T-helper 1 cell treated with Interleukin-12 subunit alpha and Interleukin-12 subunit beta and Interleukin-4 antibody, amounts not matched to agents 30 ng/mL and 1 ng/mL, for 36 hours (primary cell): Measurements from ENCODE around the gene COTL1. TPM values are rescaled to one million over a fixed set of nuclear protein-coding genes. Genes with fewer than 3 reads are reported as not detected.

Experiments
- intact Hi-C: fragments of 100-400 bp; cut with micrococcal nuclease; formaldehyde crosslinking; loops from one replicate; pipeline ENCODE4 v1.15.1; 2024
- total RNA-seq: library from RNA; stranded (reverse); gene quantifications from 2 replicates; pipeline ENCODE4 v1.2.3, GENCODE V29; 2022

COTL1 gene
- total RNA-seq, 1 donor from 2014 or later: 777 TPM

DNA sequence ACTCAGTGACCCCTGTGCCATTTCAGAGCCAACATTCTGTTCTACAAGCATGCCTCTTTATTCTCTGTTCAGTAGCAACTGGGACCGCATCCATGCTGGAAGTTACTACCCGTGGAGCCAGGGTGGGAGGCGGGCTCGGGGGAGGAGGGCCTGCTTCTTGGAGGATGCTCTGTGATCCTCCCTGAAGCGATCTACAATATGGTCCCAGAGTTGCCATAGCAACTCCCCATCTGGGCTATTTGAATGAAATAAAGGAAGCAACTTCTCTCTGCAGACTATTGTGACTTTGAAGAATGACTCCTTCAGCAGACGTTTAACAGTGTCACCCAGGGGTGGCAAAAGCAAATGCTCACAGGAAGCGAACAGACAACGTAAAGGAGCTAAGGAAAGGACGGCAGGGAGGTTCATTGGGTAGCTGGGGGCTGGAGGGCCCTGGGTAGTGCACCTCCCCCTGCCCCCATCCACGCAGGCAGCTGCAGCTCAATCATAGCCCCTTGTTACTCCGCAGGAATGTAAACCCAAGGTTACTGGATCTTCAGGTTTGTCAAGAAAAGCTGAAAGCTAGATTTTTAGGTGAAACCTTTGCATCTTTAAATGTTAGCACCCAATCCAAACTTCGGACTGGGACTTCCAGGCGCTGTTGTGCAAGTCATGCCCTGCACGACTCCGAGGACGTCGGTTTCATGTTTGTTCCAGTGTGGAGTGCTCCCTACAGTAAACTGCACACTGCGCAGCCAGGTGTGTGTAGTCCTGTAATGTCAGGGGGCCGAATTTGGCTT is 62.3 kb downstream of the COTL1 start:
- intact Hi-C loops: loop anchor here (2.0 kb wide), 1 partner anchor 171 kb away; no protein-coding TSS in a partner anchor

DNA sequence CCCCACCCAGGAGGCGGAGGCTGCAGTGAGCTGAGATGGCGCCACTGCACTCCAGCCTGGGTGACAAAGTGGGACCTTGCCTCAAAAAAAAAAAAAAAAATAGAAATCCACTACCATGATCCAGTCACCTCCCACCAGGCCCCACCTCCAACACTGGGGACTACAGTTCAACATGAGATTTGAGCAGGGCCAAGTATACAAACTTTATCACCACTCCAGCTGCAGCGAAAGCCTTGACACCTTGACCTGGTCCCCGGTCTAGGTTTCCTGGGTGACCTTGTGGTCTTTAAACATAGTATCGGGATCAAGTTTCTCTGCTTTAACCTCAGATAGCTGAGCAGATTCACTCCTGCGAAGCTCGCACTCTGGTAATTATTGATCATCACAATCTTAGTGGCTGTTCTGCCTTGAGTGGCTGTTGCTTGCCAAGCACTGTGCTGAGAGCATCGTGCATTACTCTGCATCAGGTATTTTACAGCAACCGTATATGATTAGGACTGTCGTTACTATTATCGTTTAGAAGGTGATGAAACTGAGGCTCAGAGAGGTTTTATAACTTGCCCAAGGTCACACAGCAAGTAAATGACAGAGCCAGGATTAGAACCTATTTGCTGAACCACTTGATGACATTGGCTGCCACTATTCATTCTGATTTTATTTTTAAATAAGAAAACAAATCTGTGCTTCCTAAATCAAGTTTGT is 63.1 kb downstream of the COTL1 start:
- intact Hi-C loops: loop anchor here (1.0 to 5.0 kb wide), 6 partner anchors 8 to 473 kb away; partner anchors contain the start of gene KIAA0513

DNA sequence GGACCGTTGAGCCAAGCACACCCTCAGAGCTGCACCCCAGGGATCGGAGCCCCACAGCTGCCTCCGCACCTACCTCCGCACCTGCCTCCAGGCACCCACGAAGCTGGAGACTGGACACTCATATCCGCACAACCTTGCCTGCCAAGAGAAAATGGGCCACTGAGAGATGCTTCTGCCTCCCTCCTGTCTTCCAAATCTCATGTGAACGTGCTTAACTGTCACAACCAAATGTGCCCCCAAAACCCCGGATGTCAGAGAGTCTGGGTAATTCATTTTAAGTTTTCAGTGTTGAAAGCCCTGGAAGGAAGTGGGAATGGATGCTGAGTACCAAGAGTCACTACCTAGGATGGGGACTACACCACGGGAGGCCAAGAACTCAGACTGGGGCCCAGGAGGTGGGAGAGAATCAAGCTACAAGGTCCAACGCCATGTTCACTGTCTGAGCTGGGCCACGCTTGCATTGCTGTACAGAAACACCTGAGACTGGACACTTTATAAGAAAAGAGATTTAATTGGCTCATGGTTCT is 63.9 kb downstream of the COTL1 start:
- intact Hi-C loops: loop anchor here (1.0 to 5.0 kb wide), 8 partner anchors 8 to 473 kb away; partner anchors contain the start of genes COTL1 and KIAA0513

DNA sequence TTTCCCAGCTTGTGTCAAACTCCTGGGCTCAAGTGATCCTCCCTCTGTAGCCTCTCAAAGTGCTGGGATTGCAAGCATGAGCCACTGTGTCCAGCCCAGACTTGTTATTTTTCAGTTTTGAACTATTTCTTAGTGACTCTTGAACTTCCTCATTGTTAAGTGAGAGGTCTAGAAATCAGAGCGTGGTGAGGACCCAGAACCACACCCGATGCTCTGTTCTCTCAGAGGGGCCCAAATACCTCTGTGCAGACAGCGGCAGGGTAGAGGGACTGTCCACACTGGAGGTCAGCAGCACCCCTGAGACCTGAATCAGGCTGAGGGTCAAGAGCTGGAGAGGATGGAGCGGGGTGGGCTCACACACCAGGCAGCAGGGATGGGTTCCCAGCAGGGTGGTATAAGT is 65.7 kb downstream of the COTL1 start:
- intact Hi-C loops: loop anchor here (5.0 kb wide), 1 partner anchor 475 kb away; the partner anchor contains the start of gene KIAA0513

DNA sequence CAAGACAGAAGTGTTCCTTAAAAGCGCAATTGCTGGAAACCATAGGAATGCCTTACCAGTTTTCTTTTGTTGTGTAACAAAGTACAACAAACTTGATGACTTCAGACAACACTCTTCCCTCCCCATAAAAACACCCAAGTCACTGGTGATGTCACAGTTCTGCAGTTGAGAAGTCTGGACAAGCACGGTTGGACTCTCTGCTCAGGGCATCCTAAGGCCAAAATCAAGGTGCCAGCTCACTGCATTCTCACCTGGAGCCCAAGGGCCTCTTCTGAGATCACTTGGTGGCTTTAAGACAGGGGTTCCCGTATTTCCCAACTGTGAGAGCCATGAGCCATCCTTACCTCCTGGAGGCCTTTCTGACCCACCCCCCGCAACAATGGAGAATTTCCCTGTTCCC is 67.8 kb downstream of the COTL1 start:
- intact Hi-C loops: loop anchor here (5.0 kb wide), 1 partner anchor 477 kb away; the partner anchor contains the start of gene KIAA0513

DNA sequence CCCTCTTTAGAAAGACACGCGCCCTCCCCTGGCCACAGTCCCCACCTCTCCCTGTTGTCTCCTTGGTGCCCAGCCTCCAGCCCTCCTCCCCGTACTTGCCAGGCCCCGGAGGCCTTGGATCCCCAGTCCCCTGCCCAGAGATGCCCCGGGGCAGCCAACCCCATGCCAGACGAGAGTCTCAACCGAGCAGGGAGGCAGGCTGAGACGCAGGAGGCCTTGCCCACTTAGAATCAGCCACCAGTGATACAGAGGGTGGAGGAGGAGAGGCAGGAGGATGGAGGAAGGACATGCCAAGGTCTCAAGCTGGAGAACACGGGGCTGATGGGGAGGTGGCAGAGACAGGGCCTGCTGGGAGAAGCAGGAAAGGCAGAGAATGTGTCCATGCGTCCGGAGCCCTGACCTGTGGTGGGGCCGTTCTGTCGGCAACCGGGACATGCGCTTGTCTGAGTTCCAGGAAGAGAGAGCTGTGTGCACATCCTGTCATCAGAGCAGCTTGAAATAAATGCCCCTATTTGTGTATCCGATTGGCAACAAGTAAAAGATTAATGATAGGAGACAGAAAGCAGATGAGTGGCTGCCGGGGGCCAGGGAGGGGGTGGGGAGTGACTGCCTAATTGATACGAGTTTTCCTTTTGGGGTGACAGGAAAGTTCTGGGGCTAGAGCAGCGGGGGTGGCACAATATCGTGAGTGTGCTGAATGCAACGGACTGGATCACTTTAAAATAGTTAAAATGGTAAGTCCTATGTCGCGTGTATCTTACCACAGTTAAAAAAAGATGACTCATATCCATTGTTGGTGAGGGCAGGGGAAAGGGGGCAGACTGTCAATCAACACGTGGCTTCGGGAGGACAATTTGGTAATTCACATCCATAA is 68.7 kb downstream of the COTL1 start:
- intact Hi-C loops: loop anchor here (1.0 to 2.0 kb wide), 5 partner anchors 16 to 151 kb away; no protein-coding TSS in a partner anchor

DNA sequence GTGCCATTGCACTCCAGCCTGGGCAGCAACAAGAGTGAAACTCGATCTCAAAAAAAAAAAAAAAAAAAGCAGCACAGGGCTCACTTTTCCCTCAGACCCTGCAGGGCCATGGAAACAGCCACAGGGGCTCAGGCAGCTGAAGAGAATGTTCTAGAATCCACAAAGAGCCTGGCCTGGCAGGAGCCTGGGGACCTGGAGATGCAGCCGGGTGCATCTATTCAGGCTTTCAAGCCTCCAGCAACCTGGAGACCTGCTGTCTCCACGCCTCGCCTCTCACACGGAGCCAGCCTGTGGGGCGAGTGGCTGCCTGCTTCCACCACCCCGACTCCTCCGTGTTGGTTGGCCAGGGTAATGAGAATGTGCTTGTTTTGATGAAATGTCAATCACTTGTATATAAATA is 69.4 kb downstream of the COTL1 start:
- intact Hi-C loops: loop anchor here (2.0 kb wide), 1 partner anchor 16 kb away; no protein-coding TSS in a partner anchor

DNA sequence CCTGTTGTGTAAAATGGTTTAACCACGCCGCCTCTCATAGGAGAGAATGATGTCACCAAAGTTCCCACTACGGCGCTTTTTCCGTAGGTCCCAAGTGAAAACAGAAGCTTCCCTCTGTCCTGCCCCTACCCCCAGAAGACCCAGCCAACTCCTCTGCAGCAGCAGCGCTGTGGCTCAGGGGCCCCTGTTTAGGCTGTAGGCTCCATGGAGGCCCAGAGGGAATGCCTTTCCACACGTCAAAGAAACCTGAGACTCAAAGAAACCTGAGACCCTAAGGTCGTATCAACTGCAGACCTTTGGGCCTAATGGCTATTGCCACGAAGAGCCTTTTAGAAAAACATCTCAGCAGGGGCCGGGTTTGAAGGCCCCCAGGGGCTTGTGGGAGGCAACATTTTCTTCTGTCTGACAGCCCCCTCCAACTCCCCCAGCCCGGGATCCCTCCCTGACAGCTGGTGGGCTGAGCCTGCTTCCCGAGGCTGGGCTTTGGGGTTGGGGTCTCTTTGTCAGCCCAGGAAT is 70.3 kb downstream of the COTL1 start:
- intact Hi-C loops: loop anchor here (2.0 kb wide), 1 partner anchor 15 kb away; no protein-coding TSS in a partner anchor

DNA sequence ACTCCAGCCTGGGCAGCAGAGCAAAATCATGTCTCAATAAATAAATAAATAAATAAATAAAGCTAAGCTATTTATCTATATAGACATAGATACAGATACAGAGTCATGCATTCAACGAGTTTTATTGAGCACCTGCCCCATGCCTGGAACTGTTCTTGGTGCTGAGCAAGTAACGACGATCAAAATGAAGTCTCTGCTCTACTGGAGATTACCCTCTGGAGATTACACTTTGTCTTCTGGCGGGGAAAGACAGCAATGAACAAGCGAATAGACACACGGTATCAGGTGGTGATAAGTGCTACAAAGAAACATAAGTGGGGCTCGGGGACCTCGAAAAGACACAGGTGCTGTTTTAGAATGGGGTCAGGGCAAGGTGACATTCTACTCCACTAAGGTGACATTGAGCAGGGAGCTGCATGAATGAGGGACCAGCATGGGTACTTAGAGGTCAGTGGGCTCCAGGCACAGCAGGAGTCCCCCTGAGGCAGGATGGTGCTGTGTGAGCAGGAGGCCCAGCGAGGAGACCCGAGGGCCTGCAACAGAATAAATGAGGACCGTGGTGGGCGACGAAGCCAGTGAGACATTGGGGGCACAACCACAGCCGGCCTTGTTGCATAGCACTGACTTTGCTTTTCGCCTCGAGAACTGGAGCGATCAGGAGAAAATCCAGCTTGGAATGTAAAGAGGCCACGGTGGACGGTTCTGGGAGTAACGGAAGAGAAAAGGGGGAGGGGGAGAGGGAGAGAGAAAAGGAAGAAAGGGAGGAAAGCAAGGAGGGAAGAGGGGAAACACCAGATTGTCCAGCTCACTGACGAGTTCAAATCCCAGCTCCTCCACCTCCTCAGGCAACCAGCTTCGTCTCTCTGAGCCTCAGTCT is 71.0 kb downstream of the COTL1 start:
- intact Hi-C loops: loop anchor here (1.0 kb wide), 1 partner anchor 7 kb away; no protein-coding TSS in a partner anchor

DNA sequence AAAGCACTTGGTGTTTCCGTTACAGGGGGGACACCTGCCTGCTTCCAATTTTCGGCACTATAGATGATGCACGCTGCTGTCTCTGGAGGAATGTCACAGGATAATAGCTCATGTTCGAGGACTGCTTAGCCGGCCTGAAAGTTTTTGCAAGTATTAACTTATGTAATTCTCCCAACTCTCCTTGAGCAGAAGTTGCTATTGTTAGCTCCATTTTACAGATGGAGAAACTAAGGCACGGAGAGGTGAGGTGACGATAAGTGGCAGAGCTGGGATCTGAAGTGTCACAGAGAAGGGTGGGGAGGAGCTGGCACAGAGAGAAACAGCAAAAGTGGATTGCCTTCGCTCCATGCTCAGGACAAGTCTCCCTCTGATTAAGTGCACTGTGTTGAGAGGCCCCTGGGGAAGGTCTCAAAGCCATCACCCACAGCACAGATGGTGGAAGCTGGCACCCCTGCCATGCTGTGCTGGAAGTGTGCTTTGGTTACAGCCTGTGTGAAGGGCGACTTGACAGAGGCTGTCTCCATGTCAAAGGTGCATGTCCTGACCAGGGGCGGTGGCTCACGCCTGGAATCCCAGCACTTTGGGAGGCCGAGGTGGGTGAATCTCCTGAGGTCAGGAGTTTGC is 72.7 kb downstream of the COTL1 start:
- intact Hi-C loops: no loop called here

DNA sequence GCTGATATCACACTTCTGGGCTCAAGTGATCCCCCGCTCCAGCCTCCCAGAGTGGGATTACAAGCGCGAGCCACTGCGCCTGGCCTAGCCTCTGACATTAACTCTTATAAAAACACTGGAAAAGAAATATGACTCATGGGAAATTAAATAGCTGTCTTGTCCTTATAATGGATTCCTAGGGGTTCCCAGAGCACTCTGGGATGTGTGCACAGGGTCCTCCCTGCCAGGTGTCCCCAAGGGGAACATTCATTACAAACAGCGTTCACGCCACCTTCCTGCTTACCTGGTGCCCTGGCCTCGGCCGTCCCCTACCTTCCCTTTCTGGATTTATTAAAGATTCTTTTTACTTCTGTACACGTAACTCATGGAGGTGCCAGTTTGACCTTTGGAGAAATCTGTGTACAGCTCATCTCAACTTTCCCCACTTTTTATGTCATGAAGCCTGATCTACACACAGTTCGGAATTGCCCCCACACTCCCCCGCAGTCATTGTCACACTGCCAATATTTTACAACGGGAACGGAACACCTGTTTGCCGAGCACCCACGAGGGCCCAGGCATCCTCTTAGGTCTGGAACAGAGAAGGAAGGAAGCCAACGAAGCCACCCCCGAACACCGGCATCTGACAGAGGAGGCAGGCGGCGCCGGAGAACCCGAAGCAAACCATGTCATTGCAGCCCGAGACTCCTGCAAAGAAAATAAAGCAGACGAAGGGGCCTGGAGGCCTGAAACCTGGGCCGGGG is 73.7 kb downstream of the COTL1 start:
- intact Hi-C loops: no loop called here

DNA sequence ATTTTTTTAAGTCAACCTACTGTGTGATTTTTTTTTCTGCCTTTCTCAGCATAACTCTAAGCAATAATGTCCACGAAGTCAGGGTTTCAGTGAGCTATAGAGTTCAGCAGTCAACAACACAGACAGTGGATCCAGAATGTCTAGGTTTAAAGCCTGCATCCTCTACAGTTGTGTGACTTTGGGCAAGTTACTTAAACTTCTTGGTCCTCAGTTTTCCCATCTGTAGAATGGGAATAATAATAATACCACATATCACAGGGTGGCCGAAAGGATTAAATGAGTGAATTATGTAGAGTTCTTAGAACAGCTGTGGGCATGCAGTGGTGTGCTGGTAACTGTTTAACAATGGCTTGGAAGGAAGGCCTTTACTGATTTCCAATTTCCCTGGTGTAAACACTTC is 74.6 kb downstream of the COTL1 start:
- intact Hi-C loops: no loop called here

DNA sequence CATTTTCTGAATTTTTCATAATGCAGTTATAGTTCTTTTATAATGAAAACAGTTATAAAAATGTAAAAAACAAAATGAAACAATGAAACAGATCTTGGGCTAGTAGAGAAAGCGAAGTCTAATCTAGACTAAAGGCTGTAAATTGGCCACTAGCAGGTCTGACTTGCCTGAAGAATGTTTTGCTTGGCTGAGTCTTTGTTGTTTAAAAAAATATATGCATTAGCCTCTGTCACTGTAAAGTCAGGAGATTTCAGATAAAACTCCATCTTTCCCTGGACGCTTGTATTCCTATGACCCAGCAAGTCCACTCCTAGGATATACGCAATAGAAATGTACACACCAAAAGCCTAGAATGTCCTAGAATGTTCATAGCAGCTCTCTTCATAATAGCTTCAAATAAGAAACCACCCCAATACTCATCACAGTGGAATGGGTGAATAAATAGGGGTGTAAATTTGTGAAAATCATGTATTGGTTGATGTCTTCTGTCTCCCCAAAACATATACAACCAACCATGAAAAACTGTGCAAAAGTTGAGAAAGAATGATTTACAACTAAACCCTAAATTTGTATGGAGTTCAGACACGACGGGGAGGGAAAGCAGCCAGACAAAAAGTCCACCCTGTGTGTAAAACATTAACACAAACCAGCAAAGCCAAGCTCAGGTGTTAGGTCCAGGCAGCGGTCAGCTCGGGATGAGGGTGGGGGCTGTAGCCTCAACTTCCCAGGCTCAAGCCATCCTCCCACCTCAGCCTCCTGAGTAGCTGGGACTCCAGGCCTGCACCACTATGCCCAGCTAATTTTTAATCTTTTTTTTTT is 75.7 kb downstream of the COTL1 start:
- intact Hi-C loops: no loop called here

DNA sequence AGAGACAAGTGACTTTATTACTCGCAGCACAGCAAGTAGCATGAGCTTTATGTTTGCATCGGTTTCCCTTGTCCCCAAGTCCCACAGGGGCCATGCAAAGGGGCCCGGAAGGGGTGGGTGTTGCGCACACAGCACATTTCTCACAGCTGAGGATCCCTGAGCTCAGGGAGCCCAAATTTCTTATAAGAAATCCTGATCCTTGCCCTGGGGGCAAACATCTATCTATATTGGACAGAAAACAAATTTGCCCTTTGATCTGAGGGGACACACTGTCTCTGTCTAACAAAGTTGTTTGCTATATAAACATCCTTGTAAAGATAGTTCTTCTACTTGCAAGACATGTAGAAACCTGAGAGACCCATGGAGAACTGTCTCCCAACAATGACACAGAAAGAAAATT is 77.7 kb downstream of the COTL1 start:
- intact Hi-C loops: no loop called here

DNA sequence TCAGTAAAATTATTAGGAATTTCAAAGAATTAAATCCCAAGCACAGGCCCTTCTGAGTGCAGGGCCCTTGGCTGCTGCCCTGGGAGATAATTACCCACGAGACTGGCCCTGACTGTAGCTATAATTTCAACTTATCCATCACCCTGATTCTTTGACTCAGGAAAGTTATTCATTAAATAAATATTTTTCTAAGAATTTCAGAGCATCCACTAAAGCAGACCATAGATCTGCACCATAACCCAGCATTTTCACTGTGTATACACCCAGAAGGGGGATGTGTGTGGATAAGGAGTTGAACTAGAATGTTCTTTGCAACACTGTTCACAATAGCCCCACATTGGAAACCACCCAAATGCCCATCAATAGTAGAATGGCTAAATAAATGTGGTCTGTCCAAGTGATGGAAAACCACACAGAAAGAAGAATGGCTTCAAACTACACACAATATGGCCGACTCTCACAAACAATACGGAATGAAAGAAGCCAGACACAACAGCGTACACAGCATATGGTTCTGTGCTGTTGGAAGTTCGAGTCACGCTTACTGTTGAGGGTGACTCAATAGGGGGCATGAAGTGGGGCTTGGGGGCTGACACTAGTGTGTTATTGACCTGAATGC is 79.5 kb downstream of the COTL1 start:
- intact Hi-C loops: no loop called here

DNA sequence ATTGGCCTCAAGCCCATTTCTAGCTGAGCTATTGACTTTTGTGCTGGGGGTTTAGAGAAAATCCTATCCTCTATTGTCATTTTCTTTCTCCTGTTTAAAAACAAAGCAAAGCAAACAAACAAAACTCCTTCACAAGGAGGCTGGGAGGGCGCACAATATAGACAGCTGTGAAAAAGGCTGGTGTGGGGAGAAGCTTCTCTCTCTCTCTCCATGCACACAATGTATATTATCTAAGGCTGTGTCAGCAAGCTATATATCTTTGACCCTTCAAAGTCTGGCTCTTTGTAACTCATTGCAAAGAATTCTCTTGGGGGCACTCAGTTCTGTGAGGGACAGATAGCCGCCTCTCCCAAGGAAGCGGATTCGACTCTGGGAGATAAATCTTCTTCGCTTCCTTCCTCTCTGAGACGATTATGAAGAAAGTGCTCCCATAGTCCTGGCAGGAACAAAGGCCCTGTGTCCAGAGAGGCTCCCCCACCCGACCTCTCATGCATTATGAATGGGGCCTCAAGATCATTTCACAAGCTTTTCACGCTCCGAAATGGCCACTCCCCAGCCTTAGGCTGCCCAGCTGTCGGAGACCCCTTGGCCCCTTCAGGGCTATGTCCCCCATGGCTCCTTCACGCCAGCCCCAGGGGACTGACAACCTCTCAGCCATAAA is 80.3 kb downstream of the COTL1 start:
- intact Hi-C loops: no loop called here

DNA sequence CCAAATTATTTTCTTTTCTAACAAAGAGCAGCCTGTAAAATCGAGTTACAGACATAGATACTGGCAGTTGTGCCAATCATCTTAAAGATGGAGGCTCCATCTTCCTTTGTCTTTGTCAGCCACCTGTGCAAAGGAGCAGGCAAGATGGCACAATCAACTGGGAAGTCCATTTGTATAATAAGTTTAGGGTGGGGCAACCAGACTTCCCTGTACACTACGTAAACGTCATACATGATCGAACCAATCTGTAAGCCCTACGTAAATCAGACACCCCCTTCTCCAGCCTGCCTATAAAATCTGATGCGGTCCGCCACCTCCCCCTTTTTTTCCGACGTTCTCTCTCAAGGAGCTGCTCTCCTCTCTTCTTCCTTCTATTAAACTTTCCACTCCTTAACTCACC is 82.0 kb downstream of the COTL1 start:
- intact Hi-C loops: no loop called here
